ENCODE data around the gene CNTN3. TPM values are rescaled to one million over a fixed set of nuclear protein-coding genes. Genes with fewer than 3 reads are reported as not detected.

Gene CNTN3
- total RNA-seq, 3 donors from 2014 or later (not counting 1 experiment from before 2014, with no cell fraction given): not detected

DNA sequence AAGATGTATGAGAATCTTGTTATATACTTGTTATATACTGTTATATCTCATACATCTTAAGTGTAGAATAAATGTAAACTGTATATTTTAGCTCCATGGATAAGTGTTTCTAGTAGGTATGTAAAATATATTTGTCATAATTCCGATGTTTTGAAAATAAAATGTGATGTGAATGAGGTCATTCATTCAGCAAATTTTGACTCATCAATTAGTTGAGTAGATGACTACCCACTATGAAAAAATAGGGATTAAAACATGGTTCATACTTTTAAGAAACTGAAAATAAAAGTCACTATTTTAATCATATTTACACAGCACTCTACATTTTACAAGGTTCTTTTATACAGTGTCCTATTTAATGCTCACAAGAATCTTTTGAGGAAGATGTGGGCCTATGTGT lies 28.4 kb upstream of the CNTN3 start:
- 100% methylated on average over 1 of the region's 1 CpG for WGBS (ENCODE audit: insufficient coverage)
- DNase-seq (no peak), ATAC-seq (no peak)
- H3K27me3 ChIP-seq (ENCODE audit: control insufficient read depth, insufficient read depth, low read length): no peaks in the 10 kb centered on the region
- Mint-ChIP-seq H3K27ac (no peak overlapping the region), H3K9me3 (peaks cover 9 to 22% of the 10 kb centered on the region in 2 donors), H3K4me3 (no peak overlapping the region), H3K4me1 (no peaks in the 10 kb centered on the region), H3K27me3 (ENCODE audit: low read depth in 2 of 2) (no peaks in the 10 kb centered on the region), H3K36me3 (no peaks in the 10 kb centered on the region)
- no peaks in the 10 kb centered on the region for H3K4me1 ChIP-seq (ENCODE audit: control insufficient read depth, insufficient read depth, low read length)
- no peak overlapping the region for H3K27ac ChIP-seq (ENCODE audit: low read length)
- H3K36me3 ChIP-seq (ENCODE audit: control insufficient read depth, insufficient read depth, low read length): no peaks in the 10 kb centered on the region
- H3K4me3 ChIP-seq (ENCODE audit: low read length): no peak overlapping the region
- intact Hi-C loops (cut with micrococcal nuclease): no loop called here
- TF ChIP-seq, protein P1, sequence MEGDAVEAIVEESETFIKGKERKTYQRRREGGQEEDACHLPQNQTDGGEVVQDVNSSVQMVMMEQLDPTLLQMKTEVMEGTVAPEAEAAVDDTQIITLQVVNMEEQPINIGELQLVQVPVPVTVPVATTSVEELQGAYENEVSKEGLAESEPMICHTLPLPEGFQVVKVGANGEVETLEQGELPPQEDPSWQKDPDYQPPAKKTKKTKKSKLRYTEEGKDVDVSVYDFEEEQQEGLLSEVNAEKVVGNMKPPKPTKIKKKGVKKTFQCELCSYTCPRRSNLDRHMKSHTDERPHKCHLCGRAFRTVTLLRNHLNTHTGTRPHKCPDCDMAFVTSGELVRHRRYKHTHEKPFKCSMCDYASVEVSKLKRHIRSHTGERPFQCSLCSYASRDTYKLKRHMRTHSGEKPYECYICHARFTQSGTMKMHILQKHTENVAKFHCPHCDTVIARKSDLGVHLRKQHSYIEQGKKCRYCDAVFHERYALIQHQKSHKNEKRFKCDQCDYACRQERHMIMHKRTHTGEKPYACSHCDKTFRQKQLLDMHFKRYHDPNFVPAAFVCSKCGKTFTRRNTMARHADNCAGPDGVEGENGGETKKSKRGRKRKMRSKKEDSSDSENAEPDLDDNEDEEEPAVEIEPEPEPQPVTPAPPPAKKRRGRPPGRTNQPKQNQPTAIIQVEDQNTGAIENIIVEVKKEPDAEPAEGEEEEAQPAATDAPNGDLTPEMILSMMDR (IDR thresholded peaks at IDR 0.05): no peak
- no peaks in the 10 kb centered on the region for H3K9me3 ChIP-seq (ENCODE audit: control insufficient read depth, insufficient read depth, low read length)

DNA sequence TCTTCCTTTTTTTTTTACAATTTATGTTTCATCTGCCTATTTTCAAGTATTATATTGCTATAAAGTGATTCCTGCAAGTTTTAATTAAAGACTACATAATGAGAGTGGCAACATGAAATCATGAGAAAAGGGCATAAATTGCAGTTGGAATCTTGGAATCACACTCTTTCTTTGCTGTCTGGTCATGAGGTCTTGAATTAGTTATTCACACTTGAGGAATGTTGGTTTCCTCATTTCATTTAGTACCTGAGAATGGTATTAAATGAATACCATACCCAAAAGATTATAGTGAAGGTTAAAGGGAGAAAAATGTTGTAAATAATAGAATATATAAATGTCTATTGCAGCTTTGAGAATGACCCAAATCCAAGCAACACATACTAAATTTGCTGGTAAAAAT lies 25.8 kb upstream of the CNTN3 start:
- TF ChIP-seq, protein P1 (IDR thresholded peaks at IDR 0.05): no peak
- Histone ChIP-seq H3K4me3 (ENCODE audit: low read length) (no peak overlapping the region), H3K9me3 (ENCODE audit: control insufficient read depth, insufficient read depth, low read length) (no peaks in the 10 kb centered on the region), H3K27me3 (ENCODE audit: control insufficient read depth, insufficient read depth, low read length) (no peaks in the 10 kb centered on the region), H3K36me3 (ENCODE audit: control insufficient read depth, insufficient read depth, low read length) (no peaks in the 10 kb centered on the region), H3K4me1 (ENCODE audit: control insufficient read depth, insufficient read depth, low read length) (no peaks in the 10 kb centered on the region), H3K27ac (ENCODE audit: low read length) (no peak overlapping the region)
- Mint-ChIP-seq H3K27ac (no peak overlapping the region), H3K4me1 (no peaks in the 10 kb centered on the region), H3K4me3 (no peak overlapping the region), H3K36me3 (no peaks in the 10 kb centered on the region), H3K9me3 (peaks cover 9 to 30% of the 10 kb centered on the region in 2 donors), H3K27me3 (ENCODE audit: low read depth in 2 of 2) (no peaks in the 10 kb centered on the region)
- ATAC-seq: no peak
- intact Hi-C loops (cut with micrococcal nuclease): no loop called here
- no peak for DNase-seq

DNA sequence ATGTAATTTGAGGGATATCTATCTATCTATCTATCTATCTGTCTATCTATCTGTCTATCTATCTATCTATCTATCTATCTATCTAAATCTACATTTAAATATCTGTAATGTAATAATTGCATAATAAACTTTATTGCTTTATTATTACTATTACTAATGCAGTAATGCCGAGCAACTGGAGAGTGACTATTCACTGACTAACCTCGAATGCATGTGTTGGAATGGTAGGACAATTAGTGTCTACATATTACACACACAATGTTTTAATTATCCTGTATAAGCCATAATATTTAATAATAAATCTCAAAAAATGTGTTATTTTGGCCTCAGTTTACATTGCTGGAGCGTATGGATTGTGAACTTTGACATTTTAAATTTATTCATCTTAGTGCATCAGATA lies 25.2 kb upstream of the CNTN3 start:
- H3K27me3 ChIP-seq (ENCODE audit: control insufficient read depth, insufficient read depth, low read length): no peaks in the 10 kb centered on the region
- H3K4me1 ChIP-seq (ENCODE audit: control insufficient read depth, insufficient read depth, low read length): no peaks in the 10 kb centered on the region
- H3K36me3 ChIP-seq (ENCODE audit: control insufficient read depth, insufficient read depth, low read length): no peaks in the 10 kb centered on the region
- intact Hi-C loops (cut with micrococcal nuclease): no loop called here
- no peaks in the 10 kb centered on the region for H3K36me3 Mint-ChIP-seq
- DNase-seq (no peak), ATAC-seq (no peak)
- H3K27ac Mint-ChIP-seq: no peak overlapping the region
- no peaks in the 10 kb centered on the region for H3K9me3 ChIP-seq (ENCODE audit: control insufficient read depth, insufficient read depth, low read length)
- no peaks in the 10 kb centered on the region for H3K27me3 Mint-ChIP-seq (ENCODE audit: low read depth in 2 of 2)
- H3K27ac ChIP-seq (ENCODE audit: low read length): no peak overlapping the region
- no peaks in the 10 kb centered on the region for H3K4me1 Mint-ChIP-seq
- H3K4me3 Mint-ChIP-seq: no peak overlapping the region
- no peak overlapping the region for H3K4me3 ChIP-seq (ENCODE audit: low read length)
- no CpG with 5 or more reads among the region's 3 CpGs for WGBS (ENCODE audit: insufficient coverage)
- TF ChIP-seq, protein P1 (IDR thresholded peaks at IDR 0.05): no peak
- peaks cover 9 to 30% of the 10 kb centered on the region in 2 donors for H3K9me3 Mint-ChIP-seq

DNA sequence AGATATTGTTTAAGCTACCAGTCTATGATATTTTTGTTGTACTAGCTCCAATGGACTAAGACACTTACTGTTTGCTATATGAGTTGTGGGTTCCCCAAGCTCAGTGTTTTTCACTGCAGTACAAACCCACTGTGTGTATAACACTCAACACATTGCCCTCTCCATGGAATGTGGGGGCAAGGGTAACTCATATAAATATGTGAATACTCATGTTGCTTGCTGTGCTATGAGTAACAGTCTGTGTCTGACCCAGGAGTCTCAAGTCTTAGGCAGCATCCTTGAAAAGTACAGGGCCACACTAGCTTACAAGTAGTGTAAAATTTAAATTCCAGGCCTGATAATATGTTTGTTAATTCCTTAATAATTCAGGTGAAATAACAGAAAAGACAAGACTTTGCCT lies 22.5 kb upstream of the CNTN3 start:
- Mint-ChIP-seq H3K27me3 (ENCODE audit: low read depth in 2 of 2) (no peaks in the 10 kb centered on the region), H3K4me3 (no peak overlapping the region), H3K27ac (no peak overlapping the region), H3K4me1 (no peaks in the 10 kb centered on the region), H3K9me3 (peaks cover 12 to 16% of the 10 kb centered on the region in 2 donors), H3K36me3 (no peaks in the 10 kb centered on the region)
- Histone ChIP-seq H3K4me1 (ENCODE audit: control insufficient read depth, insufficient read depth, low read length) (no peaks in the 10 kb centered on the region), H3K27ac (ENCODE audit: low read length) (no peak overlapping the region), H3K4me3 (ENCODE audit: low read length) (no peak overlapping the region), H3K9me3 (ENCODE audit: control insufficient read depth, insufficient read depth, low read length) (no peaks in the 10 kb centered on the region), H3K27me3 (ENCODE audit: control insufficient read depth, insufficient read depth, low read length) (no peaks in the 10 kb centered on the region), H3K36me3 (ENCODE audit: control insufficient read depth, insufficient read depth, low read length) (no peaks in the 10 kb centered on the region)
- TF ChIP-seq, protein P1 (IDR thresholded peaks at IDR 0.05): no peak
- intact Hi-C loops (cut with micrococcal nuclease): no loop called here
- ATAC-seq (no peak), DNase-seq (no peak)

Measured in natural killer cell (primary cell).